GM21737 (cell line): Measurements from ENCODE around the gene NPL.

Experiments
- ATAC-seq: cut with Tn5 transposase; IDR thresholded peaks from one replicate; pipeline ENCODE4 v1.9.1; 2021; ENCODE audit warnings: mild to moderate bottlenecking, moderate library complexity; ENCODE audit not compliant: unreplicated experiment

The NPL gene

GRCh38 chr1:182861994-182862393 is 72.4 kb downstream of the NPL start:
- ATAC-seq, result no peak

- no peak for ATAC-seq
These were observed 73.3 kb downstream of the NPL start for GRCh38 chr1:182862827-182863226.

- ATAC-seq, result no peak
These were observed 74.4 kb downstream of the NPL start for GRCh38 chr1:182863940-182864339.

GRCh38 chr1:182867861-182868260 is 78.3 kb downstream of the NPL start:
- no peak for ATAC-seq

- ATAC-seq, result no peak
These were observed 79.7 kb downstream of the NPL start for GRCh38 chr1:182869241-182869666.

GRCh38 chr1:182872881-182873280 is 83.3 kb downstream of the NPL start:
- no peak for ATAC-seq

GRCh38 chr1:182875889-182876288 is 86.3 kb downstream of the NPL start:
- ATAC-seq, result no peak

GRCh38 chr1:182877331-182877730 is 87.8 kb downstream of the NPL start:
- ATAC-seq, result no peak

- no peak for ATAC-seq
These were observed 88.3 kb downstream of the NPL start for GRCh38 chr1:182877842-182878241.
